H9 (cell line): ENCODE measurements around the gene ANKMY1. TPM values are rescaled to one million over a fixed set of nuclear protein-coding genes. Genes with fewer than 3 reads are reported as not detected.

Experiments
- DNase-seq: peaks from one replicate; pipeline ENCODE4 v3.0.0-alpha.2; 2017
- H2AFZ ChIP-seq: one replicate; pipeline ENCODE4 v1.6.1; 2013; ENCODE audit warnings: mild to moderate bottlenecking, low read length, control low read depth, moderate library complexity
- H2AK5ac ChIP-seq: 2 replicates; pipeline ENCODE4 v1.6.1; 2013; ENCODE audit warnings: low read length, control low read depth, mixed read lengths; ENCODE audit not compliant: insufficient read length
- H2BK120ac ChIP-seq: one replicate; pipeline ENCODE4 v1.6.1; 2013; ENCODE audit warnings: low read depth, mild to moderate bottlenecking, low read length, control low read depth, inconsistent platforms; ENCODE audit not compliant: poor library complexity, severe bottlenecking
- H2BK12ac ChIP-seq: 2 replicates; pipeline ENCODE4 v1.6.1; 2013; ENCODE audit warnings: low read length, control low read depth, mixed read lengths, low read depth; ENCODE audit not compliant: insufficient read length
- H2BK15ac ChIP-seq: 2 replicates; pipeline ENCODE4 v1.6.1; 2013; ENCODE audit warnings: low read depth, low read length, control low read depth
- H2BK20ac ChIP-seq: one replicate; pipeline ENCODE4 v1.6.1; 2013; ENCODE audit warnings: low read depth, mild to moderate bottlenecking, low read length, control low read depth, inconsistent platforms; ENCODE audit not compliant: poor library complexity, severe bottlenecking
- H2BK5ac ChIP-seq: 2 replicates; pipeline ENCODE4 v1.6.1; 2013; ENCODE audit warnings: low read length, control low read depth, mixed read lengths; ENCODE audit not compliant: insufficient read length
- H3K14ac ChIP-seq: 2 replicates; pipeline ENCODE4 v1.6.1; 2013; ENCODE audit warnings: low read length, control low read depth; ENCODE audit not compliant: insufficient read depth
- H3K18ac ChIP-seq: 2 replicates; pipeline ENCODE4 v1.6.1; 2013; ENCODE audit warnings: low read depth, mild to moderate bottlenecking, mixed read lengths, low read length, control low read depth; ENCODE audit not compliant: insufficient read length
- H3K23ac ChIP-seq: 2 replicates; pipeline ENCODE4 v1.6.1; 2013; ENCODE audit warnings: low read length, control low read depth, mixed read lengths, low read depth; ENCODE audit not compliant: insufficient read length
- H3K23me2 ChIP-seq: 2 replicates; pipeline ENCODE4 v1.6.1; 2013; ENCODE audit warnings: low read depth, mild to moderate bottlenecking, mixed read lengths, low read length, control low read depth; ENCODE audit not compliant: insufficient read length, poor library complexity, severe bottlenecking
- H3K27ac ChIP-seq: 2 replicates; pipeline ENCODE4 v1.5.1; 2013; ENCODE audit warnings: low read length, control low read depth, mixed read lengths, low read depth; ENCODE audit not compliant: insufficient read length
- H3K27me3 ChIP-seq: 2 replicates; pipeline ENCODE4 v1.6.1; 2013; ENCODE audit warnings: low read length, control low read depth, inconsistent platforms; ENCODE audit not compliant: insufficient read depth
- H3K4ac ChIP-seq: 2 replicates; pipeline ENCODE4 v1.6.1; 2013; ENCODE audit warnings: low read depth, mild to moderate bottlenecking, control low read depth, inconsistent platforms, low read length, moderate library complexity
- H3K4me1 ChIP-seq: 2 replicates; pipeline ENCODE4 v1.6.1; 2013; ENCODE audit warnings: low read length, control low read depth, inconsistent platforms; ENCODE audit not compliant: insufficient read depth
- H3K4me2 ChIP-seq: 2 replicates; pipeline ENCODE4 v1.6.1; 2013; ENCODE audit warnings: low read length, control low read depth, mixed read lengths; ENCODE audit not compliant: insufficient read length, insufficient read depth
- H3K56ac ChIP-seq: 2 replicates; pipeline ENCODE4 v1.6.1; 2013; ENCODE audit warnings: low read depth, mild to moderate bottlenecking, mixed read lengths, low read length, control low read depth; ENCODE audit not compliant: insufficient read length
- H3K79me1 ChIP-seq: 2 replicates; pipeline ENCODE4 v1.6.1; 2013; ENCODE audit warnings: low read depth, mild to moderate bottlenecking, moderate library complexity, low read length, control low read depth, inconsistent platforms; ENCODE audit not compliant: insufficient read depth, poor library complexity, severe bottlenecking
- H3K79me2 ChIP-seq: 2 replicates; pipeline ENCODE4 v1.6.1; 2013; ENCODE audit warnings: low read length, control low read depth, inconsistent platforms; ENCODE audit not compliant: insufficient read depth
- H3K9ac ChIP-seq: 2 replicates; pipeline ENCODE4 v1.6.1; 2013; ENCODE audit warnings: low read length, control low read depth, mixed read lengths; ENCODE audit not compliant: insufficient read length; ENCODE audit errors: extremely low read depth
- H3K9me3 ChIP-seq: one replicate; pipeline ENCODE4 v1.6.1; 2013; ENCODE audit warnings: low read depth, low read length, inconsistent platforms; ENCODE audit not compliant: control insufficient read depth
- H3T11ph ChIP-seq: one replicate; pipeline ENCODE4 v1.6.1; 2013; ENCODE audit warnings: mild to moderate bottlenecking, low read length, control low read depth, inconsistent platforms
- H4K20me1 ChIP-seq: one replicate; pipeline ENCODE4 v1.6.1; 2013; ENCODE audit not compliant: control insufficient read depth, insufficient read length, insufficient read depth
- H4K5ac ChIP-seq: 2 replicates; pipeline ENCODE4 v1.6.1; 2013; ENCODE audit warnings: low read depth, mild to moderate bottlenecking, mixed read lengths, low read length, control low read depth; ENCODE audit not compliant: insufficient read length
- H4K8ac ChIP-seq: replicated peaks from 2 replicates; pipeline ENCODE4 v1.6.1; 2013; ENCODE audit warnings: low read length, control low read depth, mixed read lengths, low read depth; ENCODE audit not compliant: insufficient read length
- H4K91ac ChIP-seq: 2 replicates; pipeline ENCODE4 v1.6.1; 2013; ENCODE audit warnings: low read depth, mild to moderate bottlenecking, moderate library complexity, mixed read lengths, low read length, control low read depth; ENCODE audit not compliant: insufficient read length
- H3K27ac Mint-ChIP-seq, 3 experiments: 2 replicates in 2 of 3; 3 replicates in 1 of 3; pipeline ENCODE4 v1.8.0; 2020 to 2021; ENCODE audit warnings: mixed read lengths in 3 of 3, mild to moderate bottlenecking in 1 of 3, moderate library complexity in 1 of 3
- H3K27me3 Mint-ChIP-seq: 2 replicates; pipeline ENCODE4 v1.8.0; 2021; ENCODE audit warnings: low read depth, mild to moderate bottlenecking, moderate library complexity, mixed read lengths
- H3K36me3 Mint-ChIP-seq, 3 experiments: 2 replicates in 2 of 3; 3 replicates in 1 of 3; pipeline ENCODE4 v1.8.0; 2020 to 2021; ENCODE audit warnings: low read depth in 3 of 3, mixed read lengths in 3 of 3; ENCODE audit not compliant: insufficient read depth in 1 of 3
- H3K4me1 Mint-ChIP-seq, 2 experiments: 2 replicates each; pipeline ENCODE4 v1.8.0; 2020; ENCODE audit warnings: mixed read lengths in 2 of 2
- H3K4me3 Mint-ChIP-seq, 2 experiments: 2 replicates in 1 of 2; 3 replicates in 1 of 2; pipeline ENCODE4 v1.8.0; 2020 to 2021; ENCODE audit warnings: mild to moderate bottlenecking in 2 of 2, mixed read lengths in 2 of 2, moderate library complexity in 1 of 2
- H3K9me3 Mint-ChIP-seq, 2 experiments: 2 replicates in 1 of 2; 3 replicates in 1 of 2; pipeline ENCODE4 v1.8.0; 2020; ENCODE audit warnings: mild to moderate bottlenecking in 2 of 2, mixed read lengths in 2 of 2, moderate library complexity in 1 of 2
- whole genome bisulfite sequencing: extraction: QIAGEN DNeasy Blood & Tissue Kit; methylation state at CpG from one replicate; pipeline ENCODE4 v1.1.7; 2013; ENCODE audit warnings: missing lambda C conversion rate, low lambda C conversion rate, mixed read lengths; ENCODE audit not compliant: insufficient read length; ENCODE audit errors: extremely low coverage; 5-methylcytosine and 5-hydroxymethylcytosine counted together
- total RNA-seq: library from RNA; stranded (reverse); gene quantifications from 2 replicates; pipeline ENCODE4 v1.2.1, GENCODE V29; 2021
- TF ChIP-seq, protein P1 (sequence below): fragments of 200-600 bp; sonication (generic); conservative IDR thresholded peaks from 3 replicates; pipeline ENCODE4 v1.8.0; 2021; ENCODE audit warnings: antibody characterized with exemption, mild to moderate bottlenecking

Gene ANKMY1
- total RNA-seq, 1 experiment from 2014 or later, result 13.7 TPM

DNA sequence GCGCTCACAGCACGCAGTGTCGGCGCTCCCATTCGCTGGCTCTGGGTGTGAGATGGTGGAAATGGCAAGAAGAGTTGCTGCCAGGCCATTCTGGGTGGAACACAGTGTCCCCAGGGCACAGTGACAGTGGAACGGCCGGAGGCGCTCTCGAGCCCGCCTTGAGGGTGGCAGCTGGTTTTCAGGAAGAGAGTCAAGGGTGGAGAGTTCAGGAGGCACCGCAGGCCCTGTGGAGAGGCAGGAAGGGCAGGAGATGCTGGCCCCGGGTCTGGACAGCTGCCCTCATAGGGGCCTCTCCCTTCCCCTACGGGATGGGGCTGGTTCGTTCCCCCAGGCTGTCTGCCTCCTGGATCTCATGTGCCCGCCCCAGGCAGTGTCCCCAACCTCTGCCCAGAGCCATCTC, 109.9 kb downstream of the ANKMY1 start:
- Histone ChIP-seq H2BK12ac (no peak overlapping the region), H3K23ac (no peak overlapping the region), H3K14ac (peak overlapping the region; percentile 37; the same call in 1 of the 2 replicates), H3K4me2 (no peak overlapping the region), H3K4ac (no peak overlapping the region), H3K27ac (no peak overlapping the region), H4K5ac (no peak overlapping the region), H3K27me3 (no peaks in the 10 kb centered on the region), H2BK120ac (no peak overlapping the region), H3K9me3 (no peaks in the 10 kb centered on the region), H3K56ac (no peak overlapping the region), H4K20me1 (no peaks in the 10 kb centered on the region), H2BK20ac (no peak overlapping the region), H2AK5ac (no peak overlapping the region), H3K23me2 (peaks cover 5% of the 10 kb centered on the region), H4K8ac (no peak overlapping the region), H2AFZ (no peak overlapping the region), H3K79me1 (no peaks in the 10 kb centered on the region), H3K79me2 (no peaks in the 10 kb centered on the region), H2BK5ac (no peak overlapping the region), H3K18ac (no peak overlapping the region), H4K91ac (no peak overlapping the region), H3K4me1 (peaks cover 2% of the 10 kb centered on the region; the same call in 1 of the 2 replicates), H3T11ph (no peak overlapping the region), H3K9ac (no peak overlapping the region), H2BK15ac (no peak overlapping the region)
- TF ChIP-seq, protein P1, sequence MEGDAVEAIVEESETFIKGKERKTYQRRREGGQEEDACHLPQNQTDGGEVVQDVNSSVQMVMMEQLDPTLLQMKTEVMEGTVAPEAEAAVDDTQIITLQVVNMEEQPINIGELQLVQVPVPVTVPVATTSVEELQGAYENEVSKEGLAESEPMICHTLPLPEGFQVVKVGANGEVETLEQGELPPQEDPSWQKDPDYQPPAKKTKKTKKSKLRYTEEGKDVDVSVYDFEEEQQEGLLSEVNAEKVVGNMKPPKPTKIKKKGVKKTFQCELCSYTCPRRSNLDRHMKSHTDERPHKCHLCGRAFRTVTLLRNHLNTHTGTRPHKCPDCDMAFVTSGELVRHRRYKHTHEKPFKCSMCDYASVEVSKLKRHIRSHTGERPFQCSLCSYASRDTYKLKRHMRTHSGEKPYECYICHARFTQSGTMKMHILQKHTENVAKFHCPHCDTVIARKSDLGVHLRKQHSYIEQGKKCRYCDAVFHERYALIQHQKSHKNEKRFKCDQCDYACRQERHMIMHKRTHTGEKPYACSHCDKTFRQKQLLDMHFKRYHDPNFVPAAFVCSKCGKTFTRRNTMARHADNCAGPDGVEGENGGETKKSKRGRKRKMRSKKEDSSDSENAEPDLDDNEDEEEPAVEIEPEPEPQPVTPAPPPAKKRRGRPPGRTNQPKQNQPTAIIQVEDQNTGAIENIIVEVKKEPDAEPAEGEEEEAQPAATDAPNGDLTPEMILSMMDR, result no peak
- WGBS, result no CpG with 5 or more reads among the region's 15 CpGs
- H3K27me3 Mint-ChIP-seq, result peaks cover 13% of the 10 kb centered on the region
- peaks cover 16 to 25% of the 10 kb centered on the region in 2 experiments for H3K4me1 Mint-ChIP-seq
- H3K27ac Mint-ChIP-seq, result no peak overlapping the region
- no peak overlapping the region for H3K4me3 Mint-ChIP-seq
- H3K36me3 Mint-ChIP-seq, result peaks cover 0 to 3% (median 3%) of the 10 kb centered on the region in 3 experiments; a peak in 2 of 7 replicates
- H3K9me3 Mint-ChIP-seq, result no peaks in the 10 kb centered on the region
- no peak for DNase-seq
